Right cardiac atrium (tissue), 5 donors: ENCODE measurements around the gene CCRL2. TPM values are rescaled to one million over a fixed set of nuclear protein-coding genes. Genes with fewer than 3 reads are reported as not detected.
"Not testable (repeated sequence)": the region's sequence is repeated elsewhere in the genome, so short reads cannot be mapped to it uniquely, and the experiment has no call there.

ENCODE experiments used
- ATAC-seq, 2 donors: fragments of 200-7000 bp; cut with Tn5 transposase; one replicate each; pipeline versions ENCODE4 v1.8.0 to v1.9.1; 2020; ENCODE audit warnings: moderate library complexity in 2 of 2, mild to moderate bottlenecking in 1 of 2
- DNase-seq, 3 donors: peaks; one replicate each; pipeline ENCODE4 v3.0.0-alpha.2; 2020
- H3K27ac ChIP-seq: one replicate; pipeline ENCODE4 v1.5.1; 2013; ENCODE audit warnings: mild to moderate bottlenecking, low read length, control low read depth, moderate library complexity
- H3K27me3 ChIP-seq: one replicate; pipeline ENCODE4 v1.6.1; 2013; ENCODE audit not compliant: control insufficient read depth, insufficient read depth
- H3K4me1 ChIP-seq: one replicate; pipeline ENCODE4 v1.6.1; 2013; ENCODE audit warnings: low read length; ENCODE audit not compliant: control insufficient read depth, insufficient read depth
- H3K4me3 ChIP-seq: one replicate; pipeline ENCODE4 v1.5.1; 2013; ENCODE audit warnings: low read length, control low read depth
- H3K9me3 ChIP-seq: one replicate; pipeline ENCODE4 v1.6.1; 2013; ENCODE audit warnings: low read length; ENCODE audit not compliant: control insufficient read depth
- WGBS: extraction: QIAGEN DNeasy Blood & Tissue Kit; methylation state at CpG from one replicate; pipeline ENCODE4 v1.1.7; 2013; 5-methylcytosine and 5-hydroxymethylcytosine counted together
- intact Hi-C, 4 donors: fragments of 100-400 bp; cut with DNase I; formaldehyde crosslinking; loops; one replicate each; pipeline versions ENCODE4 v1.11.0 to v1.14.0; 2022 to 2023
- polyA plus RNA-seq: library from polyadenylated mRNA; stranded (reverse); fragments of 200-250 nt; gene quantifications from one replicate; pipeline ENCODE4 v1.2.3, GENCODE V29; 2013
- total RNA-seq, 4 donors: library from RNA; stranded (reverse); fragmentation: NEBNext Ultra II Directional; extraction: Animal tissue kit (Norgen Biotek cat#: 25700); gene quantifications; one replicate each; pipeline ENCODE4 v1.2.1, GENCODE V29; 2021
- donor health status: healthy with polysubstance abuse.
- donor health status: DM: no; HTN: yes; CAD: no.
- donor health status: DM: no; HTN: no; CAD: no.
- donor health status: DM: no; HTN: yes; CAD: no; lungs with severe emphysema.
- donor health status: DM: yes; HTN: yes; CAD: no.

Gene CCRL2
- total and polyA plus RNA-seq, 5 donors: 1.4 to 3.1 (median 2.3) TPM

DNA sequence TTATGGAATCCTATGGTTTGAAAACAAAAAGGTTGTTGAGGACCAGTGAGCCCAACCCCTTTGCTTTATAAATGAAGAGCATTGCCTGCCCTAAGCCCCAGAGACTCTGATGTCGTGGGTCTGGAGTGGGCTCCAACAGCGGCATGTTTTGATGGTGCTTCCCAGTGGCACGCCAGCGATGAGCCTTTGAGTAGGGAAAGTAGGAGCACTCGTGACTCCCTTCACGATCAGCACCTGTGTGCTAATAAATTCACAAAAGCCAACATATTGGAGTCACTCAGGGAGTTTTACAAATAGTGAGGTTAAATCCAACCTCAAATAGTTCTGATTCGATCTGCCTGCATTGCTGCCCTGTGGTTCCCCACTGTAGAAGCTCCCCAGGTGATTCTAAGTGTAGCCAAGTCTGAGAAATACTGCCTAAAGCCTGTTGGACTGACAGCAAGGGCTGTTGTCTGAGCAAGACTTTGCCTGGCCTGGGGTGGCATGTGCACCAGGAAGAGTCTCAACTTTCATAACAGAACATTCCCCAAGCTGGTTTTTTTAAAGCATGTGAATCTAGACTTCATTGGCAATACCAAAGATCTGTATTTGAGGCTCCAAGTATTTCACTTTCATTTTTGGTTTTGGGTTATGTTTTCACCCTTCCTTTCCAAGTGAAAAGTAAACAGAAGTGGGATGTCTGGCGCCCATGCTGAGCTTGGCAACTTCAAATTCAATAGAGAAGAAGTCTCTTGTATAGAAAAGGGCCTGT is 26.4 kb upstream of the CCRL2 start:
- H3K27ac ChIP-seq: peak overlapping the region; percentile 3

DNA sequence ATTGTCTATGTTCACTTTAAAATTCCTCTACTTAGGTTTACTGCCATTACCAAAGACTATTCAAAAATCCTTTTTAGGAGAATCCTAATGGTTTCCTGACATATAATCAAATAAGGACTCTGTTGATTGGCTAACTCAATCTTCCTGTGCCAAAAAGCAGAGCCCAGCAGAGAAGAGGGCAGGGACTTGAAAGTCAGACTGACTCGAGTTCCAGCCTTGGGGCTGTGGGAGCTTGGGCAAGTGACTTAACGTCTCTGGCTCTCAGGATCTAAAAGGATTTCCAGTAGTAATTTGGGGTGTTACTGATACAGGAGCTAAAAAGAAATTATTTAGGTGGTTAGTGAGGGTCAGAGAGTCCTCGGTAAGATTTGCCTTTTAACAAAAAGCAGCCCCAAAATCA is 25.4 kb upstream of the CCRL2 start:
- no peak overlapping the region for H3K4me3 ChIP-seq
- intact Hi-C loops: no loop called here
- no peaks in the 10 kb centered on the region for H3K4me1 ChIP-seq
- peak in 1 of 2 donors; percentile 39 for ATAC-seq
- H3K9me3 ChIP-seq: no peaks in the 10 kb centered on the region
- H3K27me3 ChIP-seq: no peaks in the 10 kb centered on the region
- DNase-seq: no peak
- 42% methylated on average over 3 of the region's 3 CpGs for WGBS
- H3K27ac ChIP-seq: no peak overlapping the region

More for the DNA sequence above, 26.4 kb upstream of the CCRL2 start:
- WGBS: 78% methylated on average over 8 of the region's 8 CpGs
- no peaks in the 10 kb centered on the region for H3K27me3 ChIP-seq
- no peaks in the 10 kb centered on the region for H3K9me3 ChIP-seq
- DNase-seq: no peak
- ATAC-seq: peak in 1 of 2 donors; percentile 29
- intact Hi-C loops: no loop called here
- no peaks in the 10 kb centered on the region for H3K4me1 ChIP-seq
- H3K4me3 ChIP-seq: no peak overlapping the region

- intact Hi-C loops: no loop called here
- WGBS: 49% methylated on average over 6 of the region's 6 CpGs
- ATAC-seq: peak in 1 of 2 donors; percentile 45
These were observed 23.7 kb upstream of the CCRL2 start for GRCh38 chr3:46383211-46383950.

DNA sequence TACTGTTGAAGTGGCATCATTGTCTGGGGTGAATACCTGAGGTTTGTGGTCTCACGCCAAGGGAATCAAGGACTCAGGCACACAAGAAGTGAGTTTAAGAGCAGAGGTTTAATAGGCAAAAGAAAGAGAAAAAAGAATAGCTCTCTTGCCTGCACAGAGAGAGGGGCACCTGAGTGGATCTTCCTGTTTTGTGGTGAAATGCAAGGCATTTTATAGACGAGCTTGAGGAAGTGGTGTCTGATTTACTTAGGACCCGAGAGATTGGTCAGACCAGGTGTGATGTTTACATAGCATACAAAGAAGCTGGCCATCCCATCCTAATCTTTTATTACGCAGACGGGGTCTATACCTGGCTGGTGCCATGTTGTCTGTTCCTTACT is 23.1 kb upstream of the CCRL2 start:
- H3K27me3 ChIP-seq: no peaks in the 10 kb centered on the region
- WGBS: 69% methylated on average over 5 of the region's 5 CpGs
- no peak overlapping the region for H3K27ac ChIP-seq
- H3K4me3 ChIP-seq: no peak overlapping the region
- DNase-seq (no peak), ATAC-seq (no peak)
- intact Hi-C loops: no loop called here
- no peaks in the 10 kb centered on the region for H3K4me1 ChIP-seq
- no peaks in the 10 kb centered on the region for H3K9me3 ChIP-seq

More at GRCh38 chr3:46383211-46383950, 23.7 kb upstream of the CCRL2 start:
- no peaks in the 10 kb centered on the region for H3K27me3 ChIP-seq
- no peaks in the 10 kb centered on the region for H3K9me3 ChIP-seq
- no peak overlapping the region for H3K4me3 ChIP-seq
- no peak overlapping the region for H3K27ac ChIP-seq
- DNase-seq: peak in 2 of 3 donors; percentile 32 to 73
- H3K4me1 ChIP-seq: no peaks in the 10 kb centered on the region

DNA sequence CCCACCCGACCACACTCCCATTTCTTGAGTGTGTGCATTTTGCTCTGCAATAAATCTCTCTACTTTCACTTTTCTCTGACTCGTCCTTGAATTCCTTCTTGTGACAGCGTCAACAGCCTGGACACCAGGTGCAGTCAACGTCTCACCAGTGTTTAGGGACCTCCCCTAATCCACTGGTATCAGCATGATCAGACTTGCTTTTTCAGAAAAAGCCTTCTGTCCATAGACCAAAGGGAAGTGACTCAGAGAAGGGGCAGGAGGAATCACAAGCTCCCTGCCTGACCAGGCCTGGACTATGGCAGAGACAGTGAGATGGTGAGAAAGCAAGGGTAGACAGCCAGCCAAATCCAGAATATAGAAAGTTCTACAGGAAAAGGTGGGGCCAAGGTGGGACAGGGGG is 20.9 kb upstream of the CCRL2 start:
- Histone ChIP-seq H3K27me3 (no peaks in the 10 kb centered on the region), H3K4me3 (no peak overlapping the region), H3K4me1 (no peaks in the 10 kb centered on the region), H3K27ac (no peak overlapping the region), H3K9me3 (no peaks in the 10 kb centered on the region)
- DNase-seq: no peak
- ATAC-seq: peak in 1 of 2 donors; percentile 32
- intact Hi-C loops: no loop called here
- 53% methylated on average over 4 of the region's 4 CpGs for WGBS

- H3K4me1 ChIP-seq, ATAC-seq, H3K27me3 ChIP-seq, H3K4me3 ChIP-seq, DNase-seq, intact Hi-C loops, H3K27ac ChIP-seq, H3K9me3 ChIP-seq: not testable (repeated sequence)
- WGBS: 81% methylated on average over 4 of the region's 4 CpGs
These were observed 18.2 kb upstream of the CCRL2 start for GRCh38 chr3:46388847-46389246.

DNA sequence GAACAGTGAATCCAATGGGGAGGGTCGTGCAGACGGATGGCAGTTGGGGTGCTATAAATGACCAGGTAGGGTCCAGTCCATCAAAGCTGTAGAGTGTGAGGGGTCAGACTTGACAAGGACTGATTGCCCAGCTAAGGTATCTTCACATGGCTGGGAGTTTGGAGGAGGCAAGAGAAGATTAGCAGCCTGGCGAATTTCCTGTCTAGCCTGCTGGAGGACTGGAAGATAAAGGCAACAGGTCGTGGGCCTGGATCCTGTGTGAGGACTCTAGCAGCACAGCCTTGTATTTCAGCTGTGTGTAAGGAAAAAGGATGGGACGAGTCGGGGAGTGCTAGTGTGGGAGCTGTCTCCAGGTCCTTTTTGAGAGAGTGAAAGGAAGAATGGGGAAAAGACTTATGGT is 17.8 kb upstream of the CCRL2 start:
- no peaks in the 10 kb centered on the region for H3K9me3 ChIP-seq
- ATAC-seq (no peak), DNase-seq (no peak)
- no peak overlapping the region for H3K27ac ChIP-seq
- H3K4me1 ChIP-seq: peaks cover 2% of the 10 kb centered on the region
- H3K4me3 ChIP-seq: no peak overlapping the region
- no peaks in the 10 kb centered on the region for H3K27me3 ChIP-seq
- 63% methylated on average over 6 of the region's 6 CpGs for WGBS
- intact Hi-C loops: no loop called here

DNA sequence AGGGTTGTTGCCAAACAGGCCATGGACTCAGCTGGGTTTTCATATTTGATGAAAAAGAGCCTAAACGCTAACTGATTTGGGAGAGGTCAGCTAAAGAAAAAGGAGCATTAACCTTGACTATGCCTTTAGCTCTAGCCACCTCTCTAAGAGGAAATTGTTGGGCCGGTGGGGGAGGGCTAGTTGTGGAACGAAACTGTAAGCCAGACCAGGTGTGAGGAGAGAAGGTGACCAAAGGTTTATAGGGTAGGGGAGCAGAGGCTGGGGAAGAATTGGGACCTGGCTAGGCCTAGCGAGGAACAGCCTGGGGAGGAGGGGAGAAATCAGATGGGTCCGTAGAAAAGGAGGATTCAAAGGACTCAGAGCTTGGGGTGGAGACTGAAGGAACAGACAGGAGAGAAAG is 15.5 kb upstream of the CCRL2 start:
- H3K4me3 ChIP-seq, H3K9me3 ChIP-seq, DNase-seq, ATAC-seq, H3K27ac ChIP-seq, H3K27me3 ChIP-seq, H3K4me1 ChIP-seq, intact Hi-C loops: not testable (repeated sequence)
- WGBS: 93% methylated on average over 5 of the region's 5 CpGs

GRCh38 chr3:46393011-46393410 is 14.0 kb upstream of the CCRL2 start:
- H3K27ac ChIP-seq: no peak overlapping the region
- peaks cover 2% of the 10 kb centered on the region for H3K4me1 ChIP-seq
- no peaks in the 10 kb centered on the region for H3K9me3 ChIP-seq
- 84% methylated on average over 2 of the region's 2 CpGs for WGBS
- H3K4me3 ChIP-seq: no peak overlapping the region
- H3K27me3 ChIP-seq: no peaks in the 10 kb centered on the region
- no peak for ATAC-seq
- no peak for DNase-seq
- intact Hi-C loops: no loop called here

GRCh38 chr3:46393554-46394434 is 13.3 kb upstream of the CCRL2 start:
- H3K27me3 ChIP-seq: no peaks in the 10 kb centered on the region
- 68% methylated on average over 8 of the region's 8 CpGs for WGBS
- H3K9me3 ChIP-seq: no peaks in the 10 kb centered on the region
- intact Hi-C loops: no loop called here
- DNase-seq (no peak), ATAC-seq (peak; percentile 67 to 69)
- peaks cover 2% of the 10 kb centered on the region for H3K4me1 ChIP-seq
- H3K27ac ChIP-seq: no peak overlapping the region
- H3K4me3 ChIP-seq: no peak overlapping the region
